Middle frontal gyrus (tissue), 1 donor: ENCODE measurements around the gene MBOAT2.
"Not testable (repeated sequence)": the region's sequence is repeated elsewhere in the genome, so short reads cannot be mapped to it uniquely, and the experiment has no call there.

Experiments used
- DNase-seq: peaks from one replicate; pipeline ENCODE4 v3.0.0-alpha.2; 2015; ENCODE audit warnings: low spot score; ENCODE audit errors: extremely low spot score

Gene MBOAT2

DNA sequence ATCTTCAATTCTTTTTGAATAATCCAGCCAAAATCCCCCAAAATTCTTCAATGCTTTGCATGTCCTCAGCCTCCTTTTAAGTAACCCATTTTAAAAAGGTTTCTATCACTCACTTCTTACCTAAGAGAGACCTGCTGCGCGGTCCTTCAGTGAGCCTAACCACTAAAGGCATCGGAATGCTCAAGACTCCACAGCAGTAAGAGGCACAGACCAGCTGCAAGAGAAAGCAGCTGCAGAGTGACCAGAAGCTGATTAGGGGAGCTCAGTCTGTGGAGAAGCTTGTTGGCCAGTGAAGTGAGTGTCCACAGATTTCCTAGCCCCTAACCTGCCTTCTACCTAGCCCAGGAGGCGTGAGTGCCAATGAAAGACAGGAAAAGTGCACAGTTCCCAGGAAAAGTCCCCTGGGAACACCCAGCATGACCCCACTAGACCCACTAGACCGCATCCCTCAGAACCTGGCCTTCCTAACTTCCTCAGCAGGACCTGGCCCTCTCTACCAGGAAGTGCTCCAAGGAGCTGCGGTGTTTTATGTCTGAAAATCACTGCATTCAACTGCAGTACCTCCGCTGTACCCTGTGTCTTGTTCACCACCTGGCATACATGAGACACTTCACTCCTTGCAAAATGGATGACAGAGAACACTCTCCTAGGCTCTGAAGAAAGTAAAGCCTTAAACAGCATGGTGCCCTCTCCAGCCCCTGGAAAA, 10.1 kb downstream of the MBOAT2 start:
- no peak for DNase-seq

DNA sequence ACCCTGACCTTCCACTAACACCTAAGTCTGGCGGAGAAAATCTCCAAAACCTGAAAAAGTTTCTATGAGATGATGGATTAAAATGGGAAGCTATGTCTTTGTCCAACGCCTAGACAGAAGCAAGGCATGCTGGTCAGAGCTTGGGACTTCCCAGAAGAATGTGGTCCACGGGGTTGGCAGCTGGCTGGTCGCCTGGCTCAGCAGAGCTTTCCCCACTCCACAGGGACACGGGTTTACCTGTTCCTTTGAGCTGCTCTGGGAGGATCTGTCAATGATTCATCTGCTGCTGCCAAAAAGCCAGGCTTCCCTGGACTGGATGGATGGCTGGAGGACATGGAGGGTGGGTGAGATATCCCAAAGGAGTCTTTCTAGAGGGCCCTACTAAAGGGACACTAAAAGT, 10.8 kb downstream of the MBOAT2 start:
- no peak for DNase-seq

DNA sequence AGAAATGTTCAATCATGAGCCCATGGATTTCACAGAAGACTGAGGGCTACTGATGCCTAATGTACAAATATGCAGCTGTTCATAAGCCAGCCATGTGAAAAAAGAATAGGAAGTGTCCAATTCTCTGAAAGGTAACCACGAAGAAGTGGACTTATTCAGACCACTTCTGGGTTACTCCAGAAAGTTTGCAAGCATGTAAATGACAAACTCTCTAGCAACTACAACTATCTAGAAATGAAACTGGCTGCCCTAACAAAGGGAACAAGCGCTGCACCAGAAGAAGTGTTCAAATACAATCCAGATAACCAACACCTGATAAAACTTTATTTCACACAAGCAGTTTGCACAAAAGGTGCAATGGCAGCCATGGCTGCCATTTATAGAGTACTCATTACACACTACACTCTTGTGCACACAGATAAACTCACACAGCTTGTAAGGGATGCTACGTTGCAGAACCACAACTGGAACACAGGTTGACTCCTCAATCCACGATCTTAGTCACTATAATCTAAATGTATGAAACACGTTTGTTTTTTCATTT, 13.9 kb downstream of the MBOAT2 start:
- DNase-seq: no peak

GRCh38 chr2:8987410-8987809, 16.1 kb downstream of the MBOAT2 start:
- no peak for DNase-seq

- DNase-seq: no peak
Observed at GRCh38 chr2:8986327-8986976, 17.0 kb downstream of the MBOAT2 start.

DNA sequence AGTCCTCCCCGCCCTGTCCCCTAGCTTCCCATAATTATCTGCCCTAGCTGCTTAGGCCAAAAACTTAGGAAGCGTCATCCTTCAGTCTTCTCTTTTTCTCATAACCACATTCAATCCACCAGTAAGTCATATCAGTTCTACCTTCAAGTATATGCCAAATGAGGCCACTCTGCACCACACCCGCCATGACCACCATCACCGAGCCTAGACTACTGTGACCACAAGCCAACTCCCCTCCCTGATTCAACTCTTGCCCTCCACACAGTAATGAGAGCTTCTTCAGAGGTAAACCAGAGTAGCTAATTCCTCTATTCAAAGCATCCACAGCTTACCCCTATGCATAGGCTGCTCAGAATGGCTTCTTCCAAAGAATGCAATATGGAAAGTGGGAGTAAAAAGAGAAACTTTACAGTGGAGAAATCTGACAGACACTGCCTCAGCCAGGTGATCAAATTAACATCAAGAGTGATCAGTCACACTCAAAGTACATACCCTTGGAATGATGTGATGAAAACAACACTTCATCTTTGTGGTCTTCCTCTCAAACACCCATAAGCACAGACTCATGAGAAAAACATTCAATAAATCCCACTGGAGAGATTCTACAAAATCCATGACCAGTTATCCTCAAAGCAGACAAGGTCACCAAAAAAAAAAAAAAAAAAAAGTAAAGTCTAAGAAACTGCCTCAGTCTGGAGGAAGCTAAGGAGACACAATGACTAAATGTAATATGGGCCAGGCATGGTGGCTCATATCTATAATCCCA, 17.7 kb downstream of the MBOAT2 start:
- DNase-seq: no peak

GRCh38 chr2:8984855-8985254, 18.6 kb downstream of the MBOAT2 start:
- DNase-seq: no peak

DNA sequence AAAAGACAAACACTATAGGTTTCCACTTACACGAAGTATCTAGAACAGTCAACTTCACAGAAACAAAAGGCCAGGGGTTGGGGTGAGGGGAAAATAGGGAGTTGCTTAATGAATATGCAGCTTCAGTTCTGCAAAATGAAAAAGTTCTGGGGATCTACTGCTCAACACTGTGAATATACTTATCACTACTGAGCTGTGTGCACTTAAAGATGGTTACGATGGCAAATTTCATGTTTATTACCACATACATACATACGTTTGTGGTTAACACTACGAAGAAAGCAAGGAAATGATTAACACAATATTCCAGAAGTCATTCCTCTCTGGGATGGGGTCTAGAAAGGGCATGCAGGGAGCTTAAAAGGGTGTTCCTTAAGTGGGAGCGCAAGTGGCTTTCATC, 19.3 kb downstream of the MBOAT2 start:
- no peak for DNase-seq

- no peak for DNase-seq
Observed at GRCh38 chr2:8983571-8983970, 19.9 kb downstream of the MBOAT2 start.

DNA sequence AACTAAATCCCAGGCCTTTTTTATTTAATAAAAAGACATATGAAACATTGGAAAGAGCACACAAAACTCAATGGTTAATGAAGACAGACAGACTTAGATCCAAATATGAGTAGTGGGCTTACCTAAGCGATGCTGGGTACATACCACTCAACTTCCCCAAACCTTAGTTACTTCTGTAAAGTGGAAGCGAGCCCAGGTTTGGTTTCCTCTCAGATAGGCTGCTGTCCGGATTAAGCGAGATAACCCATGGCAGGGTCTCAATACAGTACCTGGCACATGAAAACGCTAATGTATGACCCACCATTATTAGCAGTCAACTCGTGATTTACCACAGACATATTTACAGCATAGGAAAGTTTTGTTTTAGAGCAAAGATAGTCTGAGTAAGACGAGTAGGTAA, 21.6 kb downstream of the MBOAT2 start:
- no peak for DNase-seq

DNA sequence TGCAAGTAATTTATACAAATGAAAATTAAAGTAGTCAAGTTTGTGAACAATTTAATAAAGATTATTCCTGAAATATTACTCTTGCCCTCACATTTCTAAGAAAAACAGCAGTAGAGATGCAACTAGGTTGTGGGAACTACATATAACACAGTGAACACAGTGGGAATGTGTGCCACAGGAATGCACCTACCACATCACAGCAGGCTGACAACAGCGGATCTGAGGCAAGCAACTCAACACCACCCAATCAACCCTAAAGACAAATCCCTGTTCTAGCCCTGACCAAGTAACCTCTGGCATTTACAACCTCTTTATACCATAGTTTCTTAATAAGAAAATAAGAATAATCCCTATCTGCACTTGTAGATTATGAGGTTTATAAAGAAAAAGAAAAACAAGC, 23.4 kb downstream of the MBOAT2 start:
- no peak for DNase-seq

GRCh38 chr2:8977758-8978157, 25.7 kb downstream of the MBOAT2 start:
- no peak for DNase-seq

GRCh38 chr2:8976442-8977259, 26.8 kb downstream of the MBOAT2 start:
- no peak for DNase-seq

- no peak for DNase-seq
Observed at GRCh38 chr2:8974016-8974415, 29.5 kb downstream of the MBOAT2 start.

DNA sequence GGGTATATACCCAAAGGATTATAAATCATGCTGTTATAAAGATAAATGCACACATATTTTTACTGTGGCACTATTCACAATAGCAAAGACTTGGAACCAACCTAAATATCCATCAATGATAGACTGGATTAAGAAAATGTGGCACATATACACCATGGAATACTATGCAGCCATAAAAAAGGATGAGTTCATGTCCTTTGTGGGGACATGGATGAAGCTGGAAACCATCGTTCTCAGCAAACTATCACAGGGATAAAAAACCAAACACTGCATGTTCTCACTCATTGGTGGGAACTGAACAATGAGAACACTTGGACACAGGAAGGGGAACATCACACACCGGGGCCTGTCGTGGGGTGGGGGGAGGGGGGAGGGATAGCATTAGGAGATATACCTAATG, 30.5 kb downstream of the MBOAT2 start:
- not testable (repeated sequence) for DNase-seq

DNA sequence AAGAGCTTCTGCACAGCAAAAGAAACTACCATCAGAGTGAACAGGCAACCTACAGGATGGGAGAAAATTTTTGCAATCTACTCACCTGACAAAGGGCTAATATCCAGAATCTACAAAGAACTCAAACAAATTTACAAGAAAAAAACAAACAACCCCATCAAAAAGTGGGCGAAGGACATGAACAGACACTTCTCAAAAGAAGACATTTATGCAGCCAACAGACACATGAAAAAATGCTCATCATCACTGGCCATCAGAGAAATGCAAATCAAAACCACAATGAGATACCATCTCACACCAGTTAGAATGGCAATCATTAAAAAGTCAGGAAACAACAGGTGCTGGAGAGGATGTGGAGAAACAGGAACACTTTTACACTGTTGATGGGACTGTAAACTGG, 30.9 kb downstream of the MBOAT2 start:
- not testable (repeated sequence) for DNase-seq

DNA sequence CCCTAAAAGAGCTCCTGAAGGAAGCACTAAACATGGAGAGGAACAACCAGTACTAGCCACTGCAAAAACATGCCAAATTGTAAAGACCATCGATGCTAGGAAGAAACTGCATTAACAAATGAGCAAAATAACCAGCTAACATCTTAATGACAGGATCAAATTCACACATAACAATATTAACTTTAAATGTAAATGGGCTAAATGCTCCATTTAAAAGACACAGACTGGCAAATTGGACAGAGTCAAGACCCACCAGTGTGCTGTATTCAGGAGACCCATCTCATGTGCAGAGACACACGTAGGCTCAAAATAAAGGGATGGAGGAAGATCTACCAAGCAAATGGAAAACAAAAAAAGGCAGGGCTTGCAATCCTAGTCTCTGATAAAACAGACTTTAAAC, 34.1 kb downstream of the MBOAT2 start:
- not testable (repeated sequence) for DNase-seq

GRCh38 chr2:8966123-8966908, 37.2 kb downstream of the MBOAT2 start:
- no peak for DNase-seq

DNA sequence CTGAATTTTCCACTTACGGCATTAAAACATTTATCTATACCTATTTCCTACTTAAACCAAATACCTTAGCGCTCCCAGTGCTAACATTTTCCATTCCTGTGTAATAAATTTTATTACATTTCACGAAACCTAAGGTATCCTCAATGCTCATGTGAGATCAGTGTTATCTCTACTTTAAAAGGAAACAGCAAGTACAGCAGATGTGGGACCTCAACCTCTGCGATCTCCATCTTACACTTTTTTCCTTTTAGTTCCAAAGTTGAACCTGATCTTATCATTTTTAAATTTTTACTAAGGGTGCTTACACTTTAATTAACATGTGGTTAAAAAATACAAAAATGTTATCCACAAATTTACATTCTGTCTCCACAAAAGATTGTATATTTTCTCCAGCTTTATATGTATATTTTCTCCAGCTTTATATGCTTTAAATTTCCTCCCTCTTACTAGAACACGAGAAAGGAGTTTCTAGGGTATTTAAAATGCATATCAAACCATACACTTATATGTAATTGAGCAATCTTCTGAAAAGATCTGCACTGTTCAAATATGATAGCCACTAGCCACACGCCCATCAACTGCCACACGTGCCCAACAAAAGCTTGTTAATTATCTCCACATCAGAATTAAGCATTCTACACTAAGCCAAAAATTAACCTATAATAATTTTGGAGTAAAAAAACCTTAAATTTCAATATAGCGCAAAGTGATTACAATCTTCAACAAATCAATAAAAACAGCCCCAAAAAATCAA, 38.1 kb downstream of the MBOAT2 start:
- no peak for DNase-seq

DNA sequence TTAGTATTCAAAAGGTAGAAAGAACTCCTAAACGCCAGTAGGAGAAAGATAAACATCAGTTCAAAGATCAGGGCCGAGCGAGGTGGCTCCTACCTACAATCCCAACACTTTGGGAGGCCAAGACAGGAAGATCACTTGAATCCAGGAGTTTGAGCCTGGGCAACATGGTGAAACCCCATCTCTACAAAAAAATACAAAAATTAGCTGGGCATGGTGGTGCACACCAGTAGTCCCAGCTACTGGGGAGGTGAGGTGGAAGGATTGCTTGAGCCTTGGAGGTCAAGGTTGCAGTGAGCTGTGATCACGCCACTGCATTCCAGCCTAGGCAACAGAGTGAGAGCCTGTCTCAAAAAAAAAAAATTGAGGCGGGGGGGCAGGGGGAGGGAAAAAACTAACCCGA, 40.6 kb downstream of the MBOAT2 start:
- DNase-seq: no peak
